Measurements from ENCODE around the gene WDR88.

The WDR88 gene

GRCh38 chr19:33206261-33207039, 74.5 kb downstream of the WDR88 start:
- no peak overlapping the region for H3K23ac ChIP-seq (ENCODE audit: low read length)
- no CpG with 5 or more reads among the region's 38 CpGs for WGBS (ENCODE audit: extremely low coverage, insufficient coverage, low lambda C conversion rate)

GRCh38 chr19:33207040-33207620, 75.2 kb downstream of the WDR88 start:
- Histone ChIP-seq H3K27ac (ENCODE audit: low read depth, low read length) (no peak overlapping the region), H3K79me2 (ENCODE audit: control insufficient read depth, insufficient read depth, low read length) (no peaks in the 10 kb centered on the region), H3K36me3 (ENCODE audit: control insufficient read depth, insufficient read depth, low read length) (peaks cover 2% of the 10 kb centered on the region), H3K56ac (ENCODE audit: low read length) (no peak overlapping the region), H3K4me2 (ENCODE audit: low read length) (no peak overlapping the region), H2AK5ac (ENCODE audit: low read length) (no peak overlapping the region), H3K18ac (ENCODE audit: low read length) (no peak overlapping the region), H4K5ac (ENCODE audit: low read length) (no peak overlapping the region), H4K8ac (ENCODE audit: low read depth, low read length) (no peak overlapping the region), H3K27me3 (ENCODE audit: insufficient read depth, low read length, poor library complexity) (no peaks in the 10 kb centered on the region), H3K79me1 (ENCODE audit: low read length) (no peaks in the 10 kb centered on the region), H3K4ac (ENCODE audit: low read depth, low read length) (no peak overlapping the region), H3K9ac (ENCODE audit: low read length) (no peak overlapping the region), H2BK120ac (ENCODE audit: low read depth, low read length) (no peak overlapping the region), H3K23ac (ENCODE audit: low read length) (no peak overlapping the region), H3K4me3 (ENCODE audit: low read length) (no peak overlapping the region), H3K4me1 (ENCODE audit: control insufficient read depth, low read depth, low read length) (no peaks in the 10 kb centered on the region), H2BK5ac (ENCODE audit: low read length) (no peak overlapping the region), H2BK15ac (replicated peaks; ENCODE audit: low read depth) (no peak overlapping the region)
- no CpG with 5 or more reads among the region's 38 CpGs for whole genome bisulfite sequencing (ENCODE audit: extremely low coverage, insufficient coverage, low lambda C conversion rate)
- no peak for DNase-seq

More at GRCh38 chr19:33206261-33207039, 74.5 kb downstream of the WDR88 start:
- no peak overlapping the region for H3K4me3 ChIP-seq (ENCODE audit: low read length)
- no peak overlapping the region for H3K56ac ChIP-seq (ENCODE audit: low read length)
- H3K79me2 ChIP-seq (ENCODE audit: control insufficient read depth, insufficient read depth, low read length), result no peaks in the 10 kb centered on the region
- H3K27me3 ChIP-seq (ENCODE audit: insufficient read depth, low read length, poor library complexity), result no peaks in the 10 kb centered on the region
- no peak overlapping the region for H2AK5ac ChIP-seq (ENCODE audit: low read length)
- no peak for DNase-seq
- no peak overlapping the region for H3K18ac ChIP-seq (ENCODE audit: low read length)
- no peak overlapping the region for H3K9ac ChIP-seq (ENCODE audit: low read length)
- no peak overlapping the region for H4K8ac ChIP-seq (ENCODE audit: low read depth, low read length)
- no peak overlapping the region for H2BK5ac ChIP-seq (ENCODE audit: low read length)
- H3K4me1 ChIP-seq (ENCODE audit: control insufficient read depth, low read depth, low read length), result no peaks in the 10 kb centered on the region
- no peak overlapping the region for H3K4me2 ChIP-seq (ENCODE audit: low read length)
- H3K4ac ChIP-seq (ENCODE audit: low read depth, low read length), result no peak overlapping the region
- H3K79me1 ChIP-seq (ENCODE audit: low read length), result no peaks in the 10 kb centered on the region
- peaks cover 2% of the 10 kb centered on the region for H3K36me3 ChIP-seq (ENCODE audit: control insufficient read depth, insufficient read depth, low read length)
- H2BK120ac ChIP-seq (ENCODE audit: low read depth, low read length), result no peak overlapping the region
- no peak overlapping the region for H4K5ac ChIP-seq (ENCODE audit: low read length)
- no peak overlapping the region for H2BK15ac ChIP-seq (replicated peaks; ENCODE audit: low read depth)
- H3K27ac ChIP-seq (ENCODE audit: low read depth, low read length), result no peak overlapping the region

- Histone ChIP-seq H3K23ac (ENCODE audit: low read length) (no peak overlapping the region), H3K79me1 (ENCODE audit: low read length) (no peaks in the 10 kb centered on the region), H3K27ac (ENCODE audit: low read depth, low read length) (no peak overlapping the region), H4K8ac (ENCODE audit: low read depth, low read length) (no peak overlapping the region), H3K27me3 (ENCODE audit: insufficient read depth, low read length, poor library complexity) (no peaks in the 10 kb centered on the region), H4K5ac (ENCODE audit: low read length) (no peak overlapping the region), H3K4me1 (ENCODE audit: control insufficient read depth, low read depth, low read length) (no peaks in the 10 kb centered on the region), H3K4me2 (ENCODE audit: low read length) (no peak overlapping the region), H3K18ac (ENCODE audit: low read length) (no peak overlapping the region), H2AK5ac (ENCODE audit: low read length) (no peak overlapping the region), H3K4ac (ENCODE audit: low read depth, low read length) (no peak overlapping the region), H3K36me3 (ENCODE audit: control insufficient read depth, insufficient read depth, low read length) (peaks cover 2% of the 10 kb centered on the region), H2BK120ac (ENCODE audit: low read depth, low read length) (no peak overlapping the region), H3K56ac (ENCODE audit: low read length) (no peak overlapping the region), H3K4me3 (ENCODE audit: low read length) (no peak overlapping the region), H2BK15ac (replicated peaks; ENCODE audit: low read depth) (no peak overlapping the region), H3K9ac (ENCODE audit: low read length) (no peak overlapping the region), H2BK5ac (ENCODE audit: low read length) (no peak overlapping the region), H3K79me2 (ENCODE audit: control insufficient read depth, insufficient read depth, low read length) (no peaks in the 10 kb centered on the region)
- no peak for DNase-seq
- WGBS (ENCODE audit: extremely low coverage, insufficient coverage, low lambda C conversion rate), result no CpG with 5 or more reads among the region's 9 CpGs
Measured at GRCh38 chr19:33207903-33208302, 76.0 kb downstream of the WDR88 start.

- no peak for DNase-seq
Measured at GRCh38 chr19:33208371-33208895, 76.5 kb downstream of the WDR88 start.

GRCh38 chr19:33208904-33209849, 77.3 kb downstream of the WDR88 start:
- WGBS (ENCODE audit: extremely low coverage, insufficient coverage, low lambda C conversion rate), result no CpG with 5 or more reads among the region's 24 CpGs
- peaks cover 2% of the 10 kb centered on the region for H3K36me3 ChIP-seq (ENCODE audit: control insufficient read depth, insufficient read depth, low read length)
- no peak overlapping the region for H3K23ac ChIP-seq (ENCODE audit: low read length)
- H3K4me3 ChIP-seq (ENCODE audit: low read length), result no peak overlapping the region
- H4K5ac ChIP-seq (ENCODE audit: low read length), result no peak overlapping the region
- H3K27ac ChIP-seq (ENCODE audit: low read depth, low read length), result no peak overlapping the region
- no peak overlapping the region for H3K4ac ChIP-seq (ENCODE audit: low read depth, low read length)
- no peak overlapping the region for H2BK15ac ChIP-seq (replicated peaks; ENCODE audit: low read depth)
- no peak overlapping the region for H3K4me2 ChIP-seq (ENCODE audit: low read length)
- no peak overlapping the region for H3K9ac ChIP-seq (ENCODE audit: low read length)
- no peak overlapping the region for H4K8ac ChIP-seq (ENCODE audit: low read depth, low read length)
- no peak for DNase-seq
- H3K27me3 ChIP-seq (ENCODE audit: insufficient read depth, low read length, poor library complexity), result no peaks in the 10 kb centered on the region
- H3K79me2 ChIP-seq (ENCODE audit: control insufficient read depth, insufficient read depth, low read length), result no peaks in the 10 kb centered on the region
- H2BK5ac ChIP-seq (ENCODE audit: low read length), result no peak overlapping the region
- no peak overlapping the region for H3K56ac ChIP-seq (ENCODE audit: low read length)
- H3K18ac ChIP-seq (ENCODE audit: low read length), result no peak overlapping the region
- H3K4me1 ChIP-seq (ENCODE audit: control insufficient read depth, low read depth, low read length), result no peaks in the 10 kb centered on the region
- H2AK5ac ChIP-seq (ENCODE audit: low read length), result no peak overlapping the region
- no peaks in the 10 kb centered on the region for H3K79me1 ChIP-seq (ENCODE audit: low read length)
- no peak overlapping the region for H2BK120ac ChIP-seq (ENCODE audit: low read depth, low read length)

More at GRCh38 chr19:33208371-33208895, 76.5 kb downstream of the WDR88 start:
- Histone ChIP-seq H3K79me1 (ENCODE audit: low read length) (no peaks in the 10 kb centered on the region), H3K9ac (ENCODE audit: low read length) (no peak overlapping the region), H4K8ac (ENCODE audit: low read depth, low read length) (no peak overlapping the region), H2BK15ac (replicated peaks; ENCODE audit: low read depth) (no peak overlapping the region), H3K4me3 (ENCODE audit: low read length) (no peak overlapping the region), H3K79me2 (ENCODE audit: control insufficient read depth, insufficient read depth, low read length) (no peaks in the 10 kb centered on the region), H2BK5ac (ENCODE audit: low read length) (no peak overlapping the region), H3K23ac (ENCODE audit: low read length) (no peak overlapping the region), H3K27me3 (ENCODE audit: insufficient read depth, low read length, poor library complexity) (no peaks in the 10 kb centered on the region), H3K4me2 (ENCODE audit: low read length) (no peak overlapping the region), H2BK120ac (ENCODE audit: low read depth, low read length) (no peak overlapping the region), H2AK5ac (ENCODE audit: low read length) (no peak overlapping the region), H3K4ac (ENCODE audit: low read depth, low read length) (no peak overlapping the region), H3K4me1 (ENCODE audit: control insufficient read depth, low read depth, low read length) (no peaks in the 10 kb centered on the region), H3K27ac (ENCODE audit: low read depth, low read length) (no peak overlapping the region), H3K56ac (ENCODE audit: low read length) (no peak overlapping the region), H3K36me3 (ENCODE audit: control insufficient read depth, insufficient read depth, low read length) (peaks cover 2% of the 10 kb centered on the region), H3K18ac (ENCODE audit: low read length) (no peak overlapping the region), H4K5ac (ENCODE audit: low read length) (no peak overlapping the region)
- no CpG with 5 or more reads among the region's 11 CpGs for WGBS (ENCODE audit: extremely low coverage, insufficient coverage, low lambda C conversion rate)

Data from mesendoderm (in vitro differentiated cells).